ENCODE data around the gene DPY19L3.

GRCh38 chr19:32437096-32437495 lies 31.5 kb downstream of the DPY19L3 start:
- TF ChIP-seq CTCF (IDR thresholded peaks at IDR 0.05), result no peak
- no peak for TF ChIP-seq POLR2A (IDR thresholded peaks at IDR 0.05)
- no peak for TF ChIP-seq POLR2AphosphoS5 (IDR thresholded peaks at IDR 0.05; ENCODE audit: insufficient read depth in 1 of 2, low read depth in 1 of 2)

Measured in vagina (tissue), 2 donors.